Nucleus accumbens (tissue), 56 donors: ENCODE data around the gene ITGB5.
"Not testable (repeated sequence)": the region's sequence is repeated elsewhere in the genome, so short reads cannot be mapped to it uniquely, and the experiment has no call there.

Source experiments
- DNase-seq, 56 donors: peaks; one replicate each; lab custom pipeline; 2025; lab: John Stamatoyannopoulos, UW

The ITGB5 gene

GRCh38 chr3:124761935-124762660 is 125.1 kb downstream of the ITGB5 start:
- no peak for DNase-seq

- DNase-seq = peak in 52 of 56 donors; percentile 4 to 92 (median 67)
Observed at GRCh38 chr3:124761250-124761796, 125.8 kb downstream of the ITGB5 start.

DNA sequence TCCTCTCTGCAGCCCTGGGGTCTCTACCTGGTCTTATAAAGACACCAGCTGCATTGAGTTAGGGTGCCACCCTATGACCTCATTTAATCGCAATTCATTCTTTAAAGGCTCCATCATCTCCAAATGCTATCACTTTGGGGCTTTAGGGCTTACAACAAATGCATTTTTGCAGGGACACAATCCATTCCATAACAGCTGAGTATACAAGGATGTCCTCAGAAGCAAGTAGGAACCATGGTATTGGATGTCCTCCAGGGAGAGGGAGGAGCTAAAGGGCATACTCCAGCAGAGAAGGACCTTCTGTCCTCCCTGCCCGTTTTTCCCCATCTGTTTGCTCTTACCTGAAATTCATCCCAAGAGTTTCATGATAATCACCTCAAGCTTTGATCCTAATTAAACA is 126.6 kb downstream of the ITGB5 start:
- DNase-seq = no peak

- no peak for DNase-seq
Observed at GRCh38 chr3:124759666-124760401, 127.3 kb downstream of the ITGB5 start.

DNA sequence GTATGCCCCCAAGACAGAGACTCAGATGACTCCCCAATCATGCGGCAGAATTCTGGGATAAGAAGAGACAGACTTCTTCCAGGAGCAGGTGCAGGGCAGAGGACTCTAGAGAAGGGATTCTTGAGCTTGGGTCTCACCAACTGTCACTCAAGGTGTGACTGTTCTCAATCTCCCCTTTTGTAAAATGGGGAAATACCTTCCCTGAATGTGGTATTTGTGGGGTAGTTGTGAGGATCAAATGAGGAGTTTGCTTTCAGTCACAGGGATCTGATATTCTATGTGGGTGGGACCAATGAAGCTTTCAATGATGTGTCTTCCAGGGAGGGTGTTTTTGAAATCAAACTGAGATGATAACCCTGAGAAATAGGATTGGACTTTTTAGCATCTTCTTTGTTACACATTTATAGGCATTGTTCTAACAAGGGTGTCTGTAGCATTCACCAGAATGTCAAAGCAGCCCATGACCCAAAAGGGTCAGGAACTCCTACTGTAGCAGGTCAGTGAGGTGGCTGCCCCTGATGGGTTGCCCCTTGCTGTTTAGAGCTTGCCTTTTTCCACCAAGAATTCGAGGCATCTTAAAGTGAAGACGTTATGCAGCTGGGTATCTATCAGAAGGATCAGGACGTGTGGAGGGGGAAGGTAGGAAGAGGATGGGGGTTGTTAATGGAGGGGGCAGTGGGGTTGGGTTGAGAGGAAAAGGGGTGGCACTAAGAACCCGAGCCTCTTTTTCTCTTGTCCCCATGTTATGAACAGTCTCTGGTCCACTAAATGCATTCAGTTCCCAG is 128.1 kb downstream of the ITGB5 start:
- DNase-seq = no peak

DNA sequence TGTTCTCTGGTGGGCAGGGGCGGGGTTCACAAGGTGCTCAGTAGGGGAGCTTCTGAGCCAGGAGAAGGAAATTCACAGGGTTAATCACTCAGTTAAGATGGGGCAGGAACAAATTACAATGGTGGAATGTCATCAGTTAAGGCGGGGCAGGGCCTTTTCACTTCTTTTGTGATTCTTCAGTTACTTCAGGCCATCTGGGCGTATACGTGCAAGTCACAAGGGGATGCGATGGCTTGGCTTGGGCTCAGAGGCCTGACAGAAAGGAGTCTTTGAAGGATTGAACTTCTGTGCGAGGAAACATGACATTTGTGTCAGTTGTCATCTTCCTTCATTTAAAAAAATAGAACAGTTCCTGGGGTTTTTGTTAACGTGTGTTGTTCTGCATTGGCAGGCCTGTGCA is 129.2 kb downstream of the ITGB5 start:
- DNase-seq = not testable (repeated sequence)

DNA sequence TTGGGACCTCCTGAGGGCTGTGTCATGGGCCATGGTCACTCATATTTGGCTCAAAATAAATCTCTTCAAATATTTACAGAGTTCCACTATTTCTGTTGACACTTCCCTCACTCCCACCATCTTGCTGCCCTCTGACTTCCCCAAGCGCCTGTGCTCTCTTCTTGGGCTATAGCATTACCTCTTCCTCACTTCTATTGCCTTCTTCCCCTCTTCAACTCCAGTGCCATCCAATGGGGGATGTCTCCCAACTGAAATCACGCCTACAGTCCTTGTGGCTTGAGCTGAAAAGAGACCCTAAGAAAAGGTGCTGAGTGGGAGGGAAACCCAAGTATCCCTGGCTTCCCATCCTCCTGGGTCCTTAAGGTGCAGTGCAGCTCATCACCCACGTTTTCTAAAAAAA is 135.1 kb downstream of the ITGB5 start:
- DNase-seq = no peak

DNA sequence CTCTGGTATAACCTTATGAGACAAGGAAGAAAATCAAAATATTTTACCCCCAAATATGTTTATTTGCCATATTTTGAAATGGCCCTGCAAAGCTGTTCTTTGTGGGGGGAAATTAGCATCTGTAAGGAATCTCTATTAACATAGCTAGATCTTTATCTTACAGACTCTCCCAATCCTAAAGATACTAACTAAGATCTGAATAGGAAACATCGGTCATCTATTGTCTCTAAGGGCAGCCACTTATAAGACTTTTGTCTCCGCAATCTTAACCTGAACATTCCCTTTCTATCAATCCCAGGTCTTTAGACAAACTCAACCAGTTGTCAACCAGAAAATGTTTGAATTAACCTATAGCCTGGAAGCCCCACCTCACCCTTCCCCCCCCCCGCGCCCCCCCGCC is 135.7 kb downstream of the ITGB5 start:
- no peak for DNase-seq

DNA sequence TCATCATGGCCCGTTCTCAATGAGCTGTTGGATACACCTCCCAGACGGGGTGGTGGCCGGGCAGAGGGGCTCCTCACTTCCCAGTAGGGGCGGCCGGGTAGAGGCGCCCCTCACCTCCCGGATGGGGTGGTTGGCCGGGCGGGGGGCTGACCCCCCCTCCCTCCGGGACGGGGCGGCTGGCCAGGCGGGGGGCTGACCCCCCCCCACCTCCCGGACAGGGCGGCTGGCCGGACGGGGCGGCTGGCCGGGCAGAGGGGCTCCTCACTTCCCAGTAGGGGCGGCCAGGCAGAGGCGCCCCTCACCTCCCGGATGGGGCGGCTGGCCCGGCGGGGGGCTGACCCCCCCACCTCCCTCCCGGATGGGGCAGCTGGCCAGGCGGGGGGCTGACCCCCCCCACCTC is 137.3 kb downstream of the ITGB5 start:
- DNase-seq = not testable (repeated sequence)

DNA sequence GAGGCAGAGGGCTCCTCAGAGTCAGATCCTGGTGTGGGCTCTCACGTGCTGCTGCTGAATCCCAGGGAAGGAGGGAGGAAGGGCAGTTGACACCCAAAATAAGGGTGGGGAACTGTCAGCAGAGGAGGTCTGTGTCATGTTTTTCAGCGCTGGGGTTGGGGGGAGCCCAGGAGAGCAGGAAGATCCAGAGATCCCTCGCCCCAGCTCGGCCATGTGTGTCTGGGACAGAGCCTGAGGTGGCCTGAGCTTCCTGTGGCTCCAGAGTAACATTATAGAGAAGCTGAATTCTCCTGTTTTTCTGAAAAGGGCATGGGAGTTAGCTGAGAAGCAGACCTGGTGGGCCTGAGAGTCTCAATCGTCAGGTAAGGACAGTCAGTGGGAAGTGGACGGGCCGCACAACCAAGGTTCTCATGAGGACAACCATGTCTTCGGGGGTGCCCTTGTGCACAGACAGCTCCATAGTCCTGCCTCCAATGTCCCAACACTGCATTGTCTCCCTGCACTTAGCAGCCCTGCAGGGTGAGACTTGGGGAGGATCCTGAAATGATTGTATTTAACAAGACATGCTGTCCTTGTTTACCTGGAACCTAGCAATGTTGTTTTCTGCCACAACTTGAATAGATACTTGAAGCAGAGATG is 138.5 kb downstream of the ITGB5 start:
- DNase-seq = no peak

DNA sequence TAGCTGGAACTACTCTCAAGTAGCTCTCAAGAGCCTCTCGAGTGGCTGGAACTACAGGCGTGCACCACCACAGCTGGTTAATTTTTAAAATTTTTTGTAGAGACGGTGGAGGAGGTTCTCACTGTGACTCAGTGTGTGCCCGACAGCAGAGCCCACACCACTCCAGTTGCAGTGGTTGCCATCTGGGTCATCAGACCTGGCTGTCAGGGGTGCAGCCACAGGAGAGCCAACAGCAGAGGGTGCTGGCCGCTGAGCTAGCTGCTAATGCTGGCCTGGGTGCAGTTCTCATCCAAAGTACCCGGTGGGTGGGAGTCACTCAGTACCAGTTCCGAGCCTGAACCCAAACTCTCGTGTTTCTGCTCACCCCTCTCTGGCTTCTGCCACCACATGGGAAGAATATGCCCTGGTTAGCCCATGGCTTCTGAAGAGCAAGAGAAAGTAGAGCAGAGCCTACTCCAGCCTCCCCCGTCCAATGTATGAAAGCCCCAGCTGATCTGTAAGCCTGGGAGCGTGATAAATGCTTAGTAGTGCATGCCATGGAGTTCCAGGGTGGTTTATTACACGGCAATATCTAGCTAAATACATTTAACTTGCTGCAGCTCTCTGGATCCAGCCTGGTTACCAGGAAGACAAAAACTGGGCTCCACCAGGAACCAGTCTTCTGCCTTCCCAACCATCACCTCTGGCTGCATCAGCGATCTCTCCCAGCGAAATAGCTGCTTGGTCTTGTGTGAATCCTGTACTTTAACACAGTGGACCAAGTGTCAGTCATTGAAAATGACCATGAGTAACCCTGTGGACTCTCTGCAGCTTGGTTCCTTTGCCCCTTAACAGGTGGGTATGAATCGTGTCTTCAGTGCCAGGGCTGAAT is 139.8 kb downstream of the ITGB5 start:
- no peak for DNase-seq

- no peak for DNase-seq
Observed at GRCh38 chr3:124745756-124746155, 141.4 kb downstream of the ITGB5 start.

- no peak for DNase-seq
Observed at GRCh38 chr3:124741027-124741426, 146.1 kb downstream of the ITGB5 start.

- no peak for DNase-seq
Observed at GRCh38 chr3:124731760-124732159, 155.4 kb downstream of the ITGB5 start.

DNA sequence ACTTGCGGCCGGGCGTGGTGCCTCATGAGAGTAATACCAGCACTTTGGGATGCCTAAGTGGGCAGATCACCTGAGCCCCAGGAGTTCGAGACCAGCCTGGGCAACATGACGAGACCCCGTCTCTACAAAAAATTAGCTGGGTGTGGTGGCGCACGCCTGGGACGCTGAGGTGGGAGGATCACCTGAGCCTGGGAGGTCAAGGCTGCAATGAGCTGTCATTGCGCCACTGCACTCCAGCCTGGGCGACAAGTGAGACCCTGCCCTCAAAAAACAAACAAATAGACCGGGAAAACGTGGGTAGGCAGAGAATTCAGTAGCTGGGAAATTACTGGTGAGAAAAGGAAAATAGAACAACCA is 156.2 kb downstream of the ITGB5 start:
- no peak for DNase-seq

GRCh38 chr3:124730129-124730940 is 156.8 kb downstream of the ITGB5 start, which contains the start of gene UMPS:
Gene UMPS, plus strand, starts transcription at chr3:124730452. Its CDS starts 20 bp downstream, at chr3:124730472.
- DNase-seq = peak; percentile 20 to 96 (median 82)

GRCh38 chr3:124722589-124722988 is 164.6 kb downstream of the ITGB5 start:
- no peak for DNase-seq

- no peak for DNase-seq
Observed at GRCh38 chr3:124714223-124714853, 172.8 kb downstream of the ITGB5 start.
